Measurements from ENCODE around the gene DCPS. TPM values are rescaled to one million over a fixed set of nuclear protein-coding genes. Genes with fewer than 3 reads are reported as not detected.
A peak's percentile ranks its signal among the peaks of the same experiment; 100 is the strongest.
"Not testable (repeated sequence)": the region's sequence is repeated elsewhere in the genome, so short reads cannot be mapped to it uniquely, and the experiment has no call there.

DCPS gene
- total RNA-seq, 1 donor from 2014 or later: 11.3 TPM

- Mint-ChIP-seq H3K4me3 (ENCODE audit: unreplicated experiment) (no peak overlapping the region), H3K27ac (ENCODE audit: unreplicated experiment) (no peak overlapping the region), H3K27me3 (ENCODE audit: low read depth, unreplicated experiment) (no peaks in the 10 kb centered on the region), H3K9me3 (ENCODE audit: unreplicated experiment) (no peaks in the 10 kb centered on the region), H3K36me3 (ENCODE audit: low read depth, unreplicated experiment) (no peaks in the 10 kb centered on the region), H3K4me1 (ENCODE audit: low read depth, unreplicated experiment) (peaks cover 13% of the 10 kb centered on the region)
- H3K4me2 ChIP-seq (ENCODE audit: low read length): no peak overlapping the region
- no peak overlapping the region for H3K9ac ChIP-seq (ENCODE audit: low read length)
- H3K4me1 ChIP-seq (ENCODE audit: insufficient read depth, low read length): peaks cover 5% of the 10 kb centered on the region
- H3K9me3 ChIP-seq (ENCODE audit: insufficient read depth, low read depth, low read length): no peaks in the 10 kb centered on the region
- no peak overlapping the region for H3K27ac ChIP-seq (ENCODE audit: low read depth, low read length)
- H4K20me1 ChIP-seq (ENCODE audit: insufficient read depth, low read length): peaks cover 48% of the 10 kb centered on the region
- DNase-seq (ENCODE audit: low read depth) (no peak), FAIRE-seq (no peak)
- no peak for TF ChIP-seq EZH2 (IDR thresholded peaks at IDR 0.05; ENCODE audit: insufficient read depth, low read length)
- TF ChIP-seq CTCF (IDR thresholded peaks at IDR 0.05; ENCODE audit: insufficient read depth, low read depth, low read length): no peak
- H3K36me3 ChIP-seq (ENCODE audit: insufficient read depth, low read length): no peaks in the 10 kb centered on the region
- no peak overlapping the region for H2AFZ ChIP-seq (ENCODE audit: low read depth, low read length)
- H3K4me3 ChIP-seq (ENCODE audit: insufficient read depth, low read depth, low read length): no peak overlapping the region
- no peaks in the 10 kb centered on the region for H3K27me3 ChIP-seq (ENCODE audit: insufficient read depth, low read length)
- peaks cover 10% of the 10 kb centered on the region for H3K79me2 ChIP-seq (ENCODE audit: insufficient read depth, low read length)
These were observed 66.2 kb downstream of the DCPS start for GRCh38 chr11:126370016-126370415.

DNA sequence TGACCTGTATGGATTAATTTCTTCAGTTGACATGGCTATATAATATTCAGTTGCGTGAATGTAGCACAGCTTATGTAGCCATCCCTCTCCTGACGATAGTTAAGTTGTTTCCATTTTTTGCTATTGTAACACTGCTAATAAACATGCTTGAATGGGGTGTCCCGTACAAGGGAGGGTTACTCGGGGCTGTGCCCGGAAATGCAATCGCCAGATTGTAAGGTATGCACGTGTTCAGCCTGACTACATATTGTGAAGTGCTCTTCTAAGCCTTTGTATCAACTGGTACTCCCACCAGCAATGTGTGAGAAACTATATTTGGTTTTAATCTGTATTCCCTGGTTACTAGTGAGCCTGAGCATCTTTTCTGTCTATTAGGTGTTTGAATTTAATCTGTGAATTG lies 67.7 kb downstream of the DCPS start:
- FAIRE-seq: no peak
- H3K36me3 ChIP-seq (ENCODE audit: insufficient read depth, low read length): no peaks in the 10 kb centered on the region
- peaks cover 10% of the 10 kb centered on the region for H3K79me2 ChIP-seq (ENCODE audit: insufficient read depth, low read length)
- H3K9ac ChIP-seq (ENCODE audit: low read length): no peak overlapping the region
- Mint-ChIP-seq H3K9me3 (ENCODE audit: unreplicated experiment) (no peaks in the 10 kb centered on the region), H3K4me1 (ENCODE audit: low read depth, unreplicated experiment) (peaks cover 13% of the 10 kb centered on the region), H3K36me3 (ENCODE audit: low read depth, unreplicated experiment) (no peaks in the 10 kb centered on the region), H3K4me3 (ENCODE audit: unreplicated experiment) (no peak overlapping the region), H3K27me3 (ENCODE audit: low read depth, unreplicated experiment) (no peaks in the 10 kb centered on the region), H3K27ac (ENCODE audit: unreplicated experiment) (peak overlapping the region; percentile 24)
- H3K4me2 ChIP-seq (ENCODE audit: low read length): no peak overlapping the region
- H2AFZ ChIP-seq (ENCODE audit: low read depth, low read length): no peak overlapping the region
- no peak overlapping the region for H3K4me3 ChIP-seq (ENCODE audit: insufficient read depth, low read depth, low read length)
- DNase-seq (ENCODE audit: low read depth): no peak
- TF ChIP-seq CTCF (IDR thresholded peaks at IDR 0.05; ENCODE audit: insufficient read depth, low read depth, low read length): no peak
- no peak for TF ChIP-seq EZH2 (IDR thresholded peaks at IDR 0.05; ENCODE audit: insufficient read depth, low read length)
- peaks cover 5% of the 10 kb centered on the region for H3K4me1 ChIP-seq (ENCODE audit: insufficient read depth, low read length)
- H3K27ac ChIP-seq (ENCODE audit: low read depth, low read length): no peak overlapping the region
- H4K20me1 ChIP-seq (ENCODE audit: insufficient read depth, low read length): peaks cover 54% of the 10 kb centered on the region
- H3K27me3 ChIP-seq (ENCODE audit: insufficient read depth, low read length): no peaks in the 10 kb centered on the region
- no peaks in the 10 kb centered on the region for H3K9me3 ChIP-seq (ENCODE audit: insufficient read depth, low read depth, low read length)

DNA sequence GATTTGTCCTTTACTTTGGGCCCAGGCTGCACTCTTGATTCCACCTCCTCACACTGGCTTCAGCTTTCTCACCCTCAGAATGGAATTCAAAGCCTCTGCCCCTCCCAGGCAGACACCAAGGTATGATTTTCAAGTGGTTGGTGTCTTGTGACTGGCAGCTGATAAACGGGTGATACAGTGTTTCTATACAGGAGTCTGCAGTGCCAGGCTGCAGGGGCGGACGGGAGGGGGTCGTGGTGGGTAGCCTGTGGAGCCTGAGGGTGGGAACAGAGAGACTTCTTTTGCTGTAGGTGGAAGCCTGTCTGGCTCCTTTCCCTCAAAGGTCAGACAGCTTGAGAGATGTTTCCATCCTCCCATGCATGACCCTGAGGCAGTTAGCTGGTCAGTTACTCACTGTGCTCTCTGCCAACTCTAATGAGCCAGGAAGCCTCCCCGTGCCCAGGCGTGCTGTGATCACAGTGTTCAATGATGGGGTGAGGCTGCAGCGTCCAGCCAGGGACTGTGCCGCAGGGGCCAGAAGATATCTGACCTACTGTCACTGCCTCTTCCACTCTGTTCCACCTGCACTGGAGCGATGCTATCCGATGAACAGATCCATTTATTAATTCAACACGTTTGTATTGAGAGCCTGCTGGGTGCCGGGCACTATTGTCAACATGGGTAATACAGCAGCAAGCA lies 69.7 kb downstream of the DCPS start:
- not testable (repeated sequence) for H3K9me3 Mint-ChIP-seq (ENCODE audit: unreplicated experiment); H3K36me3 Mint-ChIP-seq (ENCODE audit: low read depth, unreplicated experiment); H3K9ac ChIP-seq (ENCODE audit: low read length); H3K27me3 ChIP-seq (ENCODE audit: insufficient read depth, low read length); H3K4me3 Mint-ChIP-seq (ENCODE audit: unreplicated experiment); H2AFZ ChIP-seq (ENCODE audit: low read depth, low read length); H3K9me3 ChIP-seq (ENCODE audit: insufficient read depth, low read depth, low read length); H3K27ac Mint-ChIP-seq (ENCODE audit: unreplicated experiment); H3K4me3 ChIP-seq (ENCODE audit: insufficient read depth, low read depth, low read length); H3K36me3 ChIP-seq (ENCODE audit: insufficient read depth, low read length); H3K27me3 Mint-ChIP-seq (ENCODE audit: low read depth, unreplicated experiment); H3K27ac ChIP-seq (ENCODE audit: low read depth, low read length); H3K79me2 ChIP-seq (ENCODE audit: insufficient read depth, low read length); DNase-seq (ENCODE audit: low read depth); FAIRE-seq; H3K4me1 ChIP-seq (ENCODE audit: insufficient read depth, low read length)
- Histone ChIP-seq H4K20me1 (ENCODE audit: insufficient read depth, low read length) (peaks cover 52% of the 10 kb centered on the region), H3K4me2 (ENCODE audit: low read length) (peak overlapping the region; percentile 15)
- peaks cover 13% of the 10 kb centered on the region for H3K4me1 Mint-ChIP-seq (ENCODE audit: low read depth, unreplicated experiment)

DNA sequence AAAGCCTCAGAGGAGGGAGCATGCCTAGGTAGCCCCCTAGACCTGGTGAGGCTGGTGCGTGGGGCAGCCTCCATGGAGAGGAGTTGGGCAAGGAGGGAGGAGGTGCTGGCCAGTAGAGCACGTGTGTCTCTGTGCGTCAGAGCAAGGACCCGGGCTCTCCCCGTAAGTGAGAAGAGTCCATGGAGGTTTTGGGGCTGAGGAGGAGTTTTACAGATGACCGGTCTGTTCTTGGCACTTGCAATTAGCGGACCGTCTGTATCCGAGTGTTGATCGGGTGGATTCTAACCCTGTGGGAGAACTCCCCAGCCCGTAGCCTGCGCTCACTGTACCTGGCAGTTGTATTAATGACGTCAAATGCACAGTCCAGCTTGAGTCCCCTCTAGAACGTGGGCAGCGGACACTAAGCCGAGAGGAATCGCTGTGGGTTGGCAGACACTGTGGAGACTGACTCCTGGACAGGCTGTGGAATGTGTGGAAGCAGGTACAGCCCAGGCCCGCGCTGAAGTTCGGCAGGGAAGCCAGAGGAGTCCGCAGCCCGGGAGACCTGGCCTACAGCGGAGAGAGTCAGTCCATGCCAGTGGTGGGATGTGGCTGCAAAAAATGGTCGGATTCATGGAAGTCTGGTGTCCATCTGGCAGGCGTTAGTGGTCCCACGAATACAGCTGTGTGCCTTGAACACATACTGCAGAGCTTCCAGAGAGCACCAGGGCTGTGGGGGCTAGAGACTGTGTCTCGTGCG lies 70.9 kb downstream of the DCPS start:
- not testable (repeated sequence) for FAIRE-seq; H3K79me2 ChIP-seq (ENCODE audit: insufficient read depth, low read length); H3K27me3 ChIP-seq (ENCODE audit: insufficient read depth, low read length); H3K36me3 ChIP-seq (ENCODE audit: insufficient read depth, low read length); H3K36me3 Mint-ChIP-seq (ENCODE audit: low read depth, unreplicated experiment); H3K9ac ChIP-seq (ENCODE audit: low read length); H3K4me1 ChIP-seq (ENCODE audit: insufficient read depth, low read length); H3K4me3 Mint-ChIP-seq (ENCODE audit: unreplicated experiment); H3K4me3 ChIP-seq (ENCODE audit: insufficient read depth, low read depth, low read length); H3K4me2 ChIP-seq (ENCODE audit: low read length); DNase-seq (ENCODE audit: low read depth); H3K27me3 Mint-ChIP-seq (ENCODE audit: low read depth, unreplicated experiment); H3K27ac ChIP-seq (ENCODE audit: low read depth, low read length); H2AFZ ChIP-seq (ENCODE audit: low read depth, low read length); H3K27ac Mint-ChIP-seq (ENCODE audit: unreplicated experiment); H3K9me3 Mint-ChIP-seq (ENCODE audit: unreplicated experiment); H3K9me3 ChIP-seq (ENCODE audit: insufficient read depth, low read depth, low read length)
- H3K4me1 Mint-ChIP-seq (ENCODE audit: low read depth, unreplicated experiment): peaks cover 13% of the 10 kb centered on the region
- peaks cover 52% of the 10 kb centered on the region for H4K20me1 ChIP-seq (ENCODE audit: insufficient read depth, low read length)

Data from astrocyte (in vitro differentiated cells and primary cell).